NT2/D1 (cell line): ENCODE data around the gene ZDHHC8.

Source experiments
- SUZ12 ChIP-seq: IDR thresholded peaks from 2 replicates; pipeline ENCODE4 v1.6.1; 2011; ENCODE audit not compliant: insufficient read length, insufficient read depth; ENCODE audit errors: extremely low read depth
- YY1 ChIP-seq: IDR thresholded peaks from 2 replicates; pipeline ENCODE4 v1.6.1; 2011; ENCODE audit not compliant: insufficient read length, insufficient read depth
- ZNF274 ChIP-seq: IDR thresholded peaks from 2 replicates; pipeline ENCODE4 v1.6.1; 2011; ENCODE audit warnings: mild to moderate bottlenecking, low read depth, low read length

DNA sequence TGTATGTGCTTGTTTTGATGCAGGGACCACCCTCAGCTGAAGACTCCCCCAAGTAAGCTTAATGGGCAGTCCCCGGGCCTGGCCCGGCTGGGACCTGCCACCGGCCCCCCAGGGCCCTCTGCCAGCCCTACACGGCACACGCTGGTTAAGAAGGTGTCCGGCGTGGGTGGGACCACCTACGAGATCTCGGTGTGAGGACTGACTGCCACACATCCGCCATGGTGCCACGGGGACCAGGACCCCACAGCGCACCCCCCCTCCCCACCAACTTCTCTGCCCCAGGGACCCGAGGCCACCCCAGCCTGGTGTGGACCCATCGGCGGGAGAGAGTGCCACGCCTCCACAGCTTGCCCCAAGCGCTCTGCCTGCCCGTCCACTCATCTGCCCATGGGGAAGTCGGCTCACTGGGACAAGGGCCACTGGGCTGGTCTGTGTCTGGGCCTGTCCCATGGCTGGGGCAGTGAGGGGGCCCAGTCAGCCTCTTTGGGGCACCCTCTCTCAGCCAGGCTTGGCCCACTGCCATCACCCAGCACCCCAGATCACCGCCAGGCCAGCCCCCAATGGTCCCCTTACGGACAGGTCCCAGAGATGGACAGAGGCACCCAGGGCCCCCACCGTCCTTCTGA is 13.7 kb downstream of the ZDHHC8 start:
- TF ChIP-seq YY1 (no peak), ZNF274 (no peak), SUZ12 (no peak)
